ENCODE data around the gene GOLGA7B.

- TF ChIP-seq POLR2A (IDR thresholded peaks at IDR 0.05; ENCODE audit: low read depth, low read length) (no peak), MAX (IDR thresholded peaks at IDR 0.05; ENCODE audit: insufficient read depth, insufficient read length) (no peak), CTCF (IDR thresholded peaks at IDR 0.05; ENCODE audit: extremely low read depth in 1 of 2, insufficient read depth in 1 of 2, low read depth in 1 of 2, low read length in 2 of 2) (no peak), FOS (IDR thresholded peaks at IDR 0.05; ENCODE audit: borderline replicate concordance, insufficient read depth, low read length) (no peak), MYC (IDR thresholded peaks at IDR 0.05; ENCODE audit: low read depth, low read length) (no peak), POLR2AphosphoS5 (IDR thresholded peaks at IDR 0.05; ENCODE audit: insufficient read depth, low read depth, low read length) (no peak), EZH2 (IDR thresholded peaks at IDR 0.05; ENCODE audit: borderline replicate concordance, low read depth, low read length, severe bottlenecking) (no peak)
These were observed 24.7 kb downstream of the GOLGA7B start for GRCh38 chr10:97874332-97874731.
